ENCODE data around the gene SLC25A29. TPM values are rescaled to one million over a fixed set of nuclear protein-coding genes. Genes with fewer than 3 reads are reported as not detected.

Gene SLC25A29
- total and polyA plus RNA-seq, 2 of the 8 experiments (the other 6 are each of a cell fraction or from before 2014, with no cell fraction given): 135 to 177 TPM

DNA sequence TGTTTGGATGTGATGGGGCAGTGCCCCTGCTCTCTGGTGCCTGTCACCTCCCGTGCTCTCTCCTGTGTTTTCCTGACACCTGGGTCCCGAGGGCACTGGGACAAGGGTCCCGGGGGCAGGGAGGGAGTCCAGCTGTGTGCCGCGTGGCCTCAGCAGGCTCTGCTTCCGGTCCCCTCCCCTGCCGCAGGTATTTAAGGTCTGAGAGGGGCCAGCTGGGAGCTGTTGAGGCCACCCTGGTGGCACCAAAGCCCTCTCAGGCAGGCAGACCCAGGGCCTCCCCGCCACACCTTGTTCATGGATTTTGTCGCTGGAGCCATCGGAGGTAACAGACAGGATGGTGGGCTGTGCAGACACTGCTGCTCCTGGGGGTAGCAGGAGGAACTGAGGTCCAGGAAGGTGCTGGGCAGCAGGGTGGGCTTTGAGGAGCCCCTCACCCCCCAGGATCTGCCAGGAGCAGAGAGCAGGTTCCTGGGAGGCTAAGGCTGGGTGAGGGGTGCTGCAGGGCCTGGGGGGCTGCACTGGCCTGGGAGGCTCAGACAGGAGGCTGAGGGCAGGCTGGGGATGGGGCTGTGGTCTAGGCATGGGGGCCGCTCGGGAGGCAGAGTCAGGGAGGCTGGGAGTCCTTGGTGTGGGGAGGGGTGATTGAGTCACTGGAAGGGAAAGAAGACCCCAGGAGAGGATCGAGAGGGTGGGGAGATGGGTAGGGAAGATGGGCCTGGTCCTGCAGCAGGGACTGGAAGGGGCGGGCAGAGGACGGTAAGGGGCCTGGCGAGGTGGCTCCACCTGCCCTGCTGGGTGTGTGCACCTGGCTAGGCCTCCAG lies 17.1 kb upstream of the SLC25A29 start, which contains the start of gene SLC25A47 (continued):
- TF ChIP-seq, protein P1, sequence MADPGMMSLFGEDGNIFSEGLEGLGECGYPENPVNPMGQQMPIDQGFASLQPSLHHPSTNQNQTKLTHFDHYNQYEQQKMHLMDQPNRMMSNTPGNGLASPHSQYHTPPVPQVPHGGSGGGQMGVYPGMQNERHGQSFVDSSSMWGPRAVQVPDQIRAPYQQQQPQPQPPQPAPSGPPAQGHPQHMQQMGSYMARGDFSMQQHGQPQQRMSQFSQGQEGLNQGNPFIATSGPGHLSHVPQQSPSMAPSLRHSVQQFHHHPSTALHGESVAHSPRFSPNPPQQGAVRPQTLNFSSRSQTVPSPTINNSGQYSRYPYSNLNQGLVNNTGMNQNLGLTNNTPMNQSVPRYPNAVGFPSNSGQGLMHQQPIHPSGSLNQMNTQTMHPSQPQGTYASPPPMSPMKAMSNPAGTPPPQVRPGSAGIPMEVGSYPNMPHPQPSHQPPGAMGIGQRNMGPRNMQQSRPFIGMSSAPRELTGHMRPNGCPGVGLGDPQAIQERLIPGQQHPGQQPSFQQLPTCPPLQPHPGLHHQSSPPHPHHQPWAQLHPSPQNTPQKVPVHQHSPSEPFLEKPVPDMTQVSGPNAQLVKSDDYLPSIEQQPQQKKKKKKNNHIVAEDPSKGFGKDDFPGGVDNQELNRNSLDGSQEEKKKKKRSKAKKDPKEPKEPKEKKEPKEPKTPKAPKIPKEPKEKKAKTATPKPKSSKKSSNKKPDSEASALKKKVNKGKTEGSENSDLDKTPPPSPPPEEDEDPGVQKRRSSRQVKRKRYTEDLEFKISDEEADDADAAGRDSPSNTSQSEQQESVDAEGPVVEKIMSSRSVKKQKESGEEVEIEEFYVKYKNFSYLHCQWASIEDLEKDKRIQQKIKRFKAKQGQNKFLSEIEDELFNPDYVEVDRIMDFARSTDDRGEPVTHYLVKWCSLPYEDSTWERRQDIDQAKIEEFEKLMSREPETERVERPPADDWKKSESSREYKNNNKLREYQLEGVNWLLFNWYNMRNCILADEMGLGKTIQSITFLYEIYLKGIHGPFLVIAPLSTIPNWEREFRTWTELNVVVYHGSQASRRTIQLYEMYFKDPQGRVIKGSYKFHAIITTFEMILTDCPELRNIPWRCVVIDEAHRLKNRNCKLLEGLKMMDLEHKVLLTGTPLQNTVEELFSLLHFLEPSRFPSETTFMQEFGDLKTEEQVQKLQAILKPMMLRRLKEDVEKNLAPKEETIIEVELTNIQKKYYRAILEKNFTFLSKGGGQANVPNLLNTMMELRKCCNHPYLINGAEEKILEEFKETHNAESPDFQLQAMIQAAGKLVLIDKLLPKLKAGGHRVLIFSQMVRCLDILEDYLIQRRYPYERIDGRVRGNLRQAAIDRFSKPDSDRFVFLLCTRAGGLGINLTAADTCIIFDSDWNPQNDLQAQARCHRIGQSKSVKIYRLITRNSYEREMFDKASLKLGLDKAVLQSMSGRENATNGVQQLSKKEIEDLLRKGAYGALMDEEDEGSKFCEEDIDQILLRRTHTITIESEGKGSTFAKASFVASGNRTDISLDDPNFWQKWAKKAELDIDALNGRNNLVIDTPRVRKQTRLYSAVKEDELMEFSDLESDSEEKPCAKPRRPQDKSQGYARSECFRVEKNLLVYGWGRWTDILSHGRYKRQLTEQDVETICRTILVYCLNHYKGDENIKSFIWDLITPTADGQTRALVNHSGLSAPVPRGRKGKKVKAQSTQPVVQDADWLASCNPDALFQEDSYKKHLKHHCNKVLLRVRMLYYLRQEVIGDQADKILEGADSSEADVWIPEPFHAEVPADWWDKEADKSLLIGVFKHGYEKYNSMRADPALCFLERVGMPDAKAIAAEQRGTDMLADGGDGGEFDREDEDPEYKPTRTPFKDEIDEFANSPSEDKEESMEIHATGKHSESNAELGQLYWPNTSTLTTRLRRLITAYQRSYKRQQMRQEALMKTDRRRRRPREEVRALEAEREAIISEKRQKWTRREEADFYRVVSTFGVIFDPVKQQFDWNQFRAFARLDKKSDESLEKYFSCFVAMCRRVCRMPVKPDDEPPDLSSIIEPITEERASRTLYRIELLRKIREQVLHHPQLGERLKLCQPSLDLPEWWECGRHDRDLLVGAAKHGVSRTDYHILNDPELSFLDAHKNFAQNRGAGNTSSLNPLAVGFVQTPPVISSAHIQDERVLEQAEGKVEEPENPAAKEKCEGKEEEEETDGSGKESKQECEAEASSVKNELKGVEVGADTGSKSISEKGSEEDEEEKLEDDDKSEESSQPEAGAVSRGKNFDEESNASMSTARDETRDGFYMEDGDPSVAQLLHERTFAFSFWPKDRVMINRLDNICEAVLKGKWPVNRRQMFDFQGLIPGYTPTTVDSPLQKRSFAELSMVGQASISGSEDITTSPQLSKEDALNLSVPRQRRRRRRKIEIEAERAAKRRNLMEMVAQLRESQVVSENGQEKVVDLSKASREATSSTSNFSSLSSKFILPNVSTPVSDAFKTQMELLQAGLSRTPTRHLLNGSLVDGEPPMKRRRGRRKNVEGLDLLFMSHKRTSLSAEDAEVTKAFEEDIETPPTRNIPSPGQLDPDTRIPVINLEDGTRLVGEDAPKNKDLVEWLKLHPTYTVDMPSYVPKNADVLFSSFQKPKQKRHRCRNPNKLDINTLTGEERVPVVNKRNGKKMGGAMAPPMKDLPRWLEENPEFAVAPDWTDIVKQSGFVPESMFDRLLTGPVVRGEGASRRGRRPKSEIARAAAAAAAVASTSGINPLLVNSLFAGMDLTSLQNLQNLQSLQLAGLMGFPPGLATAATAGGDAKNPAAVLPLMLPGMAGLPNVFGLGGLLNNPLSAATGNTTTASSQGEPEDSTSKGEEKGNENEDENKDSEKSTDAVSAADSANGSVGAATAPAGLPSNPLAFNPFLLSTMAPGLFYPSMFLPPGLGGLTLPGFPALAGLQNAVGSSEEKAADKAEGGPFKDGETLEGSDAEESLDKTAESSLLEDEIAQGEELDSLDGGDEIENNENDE (IDR thresholded peaks at IDR 0.05; ENCODE audit: insufficient replicate concordance, low read length): no peak
- TF ChIP-seq, protein P2, sequence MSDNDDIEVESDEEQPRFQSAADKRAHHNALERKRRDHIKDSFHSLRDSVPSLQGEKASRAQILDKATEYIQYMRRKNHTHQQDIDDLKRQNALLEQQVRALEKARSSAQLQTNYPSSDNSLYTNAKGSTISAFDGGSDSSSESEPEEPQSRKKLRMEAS (IDR thresholded peaks at IDR 0.05): no peak
- TF ChIP-seq JUN (IDR thresholded peaks at IDR 0.05; ENCODE audit: low read depth, low read length) (no peak), PHF8 (conservative IDR thresholded peaks at IDR 0.05; ENCODE audit: low read depth, low read length) (no peak), SIRT6 (IDR thresholded peaks at IDR 0.05; ENCODE audit: low read length) (no peak), SP4 (IDR thresholded peaks at IDR 0.05; ENCODE audit: low read length) (no peak), BCL11A (IDR thresholded peaks at IDR 0.05; ENCODE audit: low read depth in 2 of 2, low read length in 2 of 2) (no peak), FOSL1 (IDR thresholded peaks at IDR 0.05; ENCODE audit: insufficient read depth, low read depth, low read length) (no peak), YY1 (IDR thresholded peaks at IDR 0.05; ENCODE audit: low read depth, low read length) (no peak), RBBP5 (IDR thresholded peaks at IDR 0.05; ENCODE audit: borderline replicate concordance, low read depth, low read length) (no peak), POLR2AphosphoS5 (IDR thresholded peaks at IDR 0.05; ENCODE audit: low read depth, low read length) (no peak)

Data from H1 (cell line).